ENCODE results near the gene DERL2. TPM values are rescaled to one million over a fixed set of nuclear protein-coding genes. Genes with fewer than 3 reads are reported as not detected.

Gene DERL2
- total and polyA plus RNA-seq, 2 donors (not counting 1 experiment from before 2014, with no cell fraction given), result 34.8 to 74.2 TPM

GRCh38 chr17:5522476-5522875, 36.5 kb upstream of the DERL2 start:
- Histone ChIP-seq H3K4me2 (replicated peaks; ENCODE audit: low read depth, low read length, poor library complexity, severe bottlenecking) (no peak overlapping the region), H3K27me3 (replicated peaks in 1 of 4; ENCODE audit: control extremely low read depth in 1 of 4, control insufficient read depth in 3 of 4, insufficient read depth in 4 of 4, low read length in 3 of 4) (no peaks in the 10 kb centered on the region), H4K20me1 (ENCODE audit: control insufficient read depth, insufficient read depth, low read length, poor library complexity, severe bottlenecking) (no peaks in the 10 kb centered on the region), H3K4me1 (ENCODE audit: control insufficient read depth in 2 of 2, insufficient read depth in 2 of 2, low read length in 2 of 2) (no peaks in the 10 kb centered on the region), H3K4me3 (ENCODE audit: control extremely low read depth in 1 of 5, extremely low read depth in 1 of 5, insufficient read depth in 1 of 5, low read depth in 2 of 5, low read length in 4 of 5) (no peak overlapping the region), H3K36me3 (replicated peaks in 1 of 2; ENCODE audit: control extremely low read depth in 1 of 2, control insufficient read depth in 1 of 2, extremely low read depth in 1 of 2, insufficient read depth in 2 of 2, low read length in 1 of 2) (peaks cover 0 to 55% of the 10 kb centered on the region in 2 experiments), H3K79me2 (ENCODE audit: control insufficient read depth, insufficient read depth, low read length) (no peaks in the 10 kb centered on the region), H3K27ac (ENCODE audit: low read length in 2 of 2) (no peak overlapping the region), H2AFZ (ENCODE audit: insufficient read depth, low read depth, low read length, poor library complexity, severe bottlenecking) (no peak overlapping the region), H3K9ac (ENCODE audit: low read length) (no peak overlapping the region), H3K9me3 (ENCODE audit: control extremely low read depth in 1 of 3, control insufficient read depth in 2 of 3, insufficient read depth in 1 of 3, low read length in 2 of 3) (no peaks in the 10 kb centered on the region)
- ATAC-seq (ENCODE audit: low read depth) (no peak), DNase-seq (no peak)
- Mint-ChIP-seq H3K27ac (no peak overlapping the region), H3K4me1 (no peaks in the 10 kb centered on the region), H3K4me3 (no peak overlapping the region), H3K9me3 (ENCODE audit: insufficient read depth) (no peaks in the 10 kb centered on the region), H3K27me3 (no peaks in the 10 kb centered on the region)
- intact Hi-C loops (cut with micrococcal nuclease), result no loop called here
- CTCF ChIA-PET, result no interaction called here
- WGBS (ENCODE audit: insufficient coverage), result 100% methylated on average over 1 of the region's 1 CpG
- POLR2A ChIA-PET, result interaction anchor here (0.6 kb wide), 1 partner anchor 36 kb away, joined by 6 read pairs; the partner anchor contains the start of gene MIS12
- TF ChIP-seq EZH2 (IDR thresholded peaks at IDR 0.05; ENCODE audit: borderline replicate concordance, insufficient read depth, low read depth, low read length, poor library complexity, severe bottlenecking) (no peak), CTCF (IDR thresholded peaks at IDR 0.05) (no peak)

- no peaks in the 10 kb centered on the region for H3K9me3 Mint-ChIP-seq (ENCODE audit: insufficient read depth)
- Histone ChIP-seq H3K9ac (ENCODE audit: low read length) (no peak overlapping the region), H3K4me2 (replicated peaks; ENCODE audit: low read depth, low read length, poor library complexity, severe bottlenecking) (no peak overlapping the region), H3K27ac (ENCODE audit: low read length in 2 of 2) (no peak overlapping the region), H3K27me3 (replicated peaks in 1 of 4; ENCODE audit: control extremely low read depth in 1 of 4, control insufficient read depth in 3 of 4, insufficient read depth in 4 of 4, low read length in 3 of 4) (no peaks in the 10 kb centered on the region), H2AFZ (ENCODE audit: insufficient read depth, low read depth, low read length, poor library complexity, severe bottlenecking) (no peak overlapping the region), H3K79me2 (ENCODE audit: control insufficient read depth, insufficient read depth, low read length) (no peaks in the 10 kb centered on the region), H3K4me1 (ENCODE audit: control insufficient read depth in 2 of 2, insufficient read depth in 2 of 2, low read length in 2 of 2) (peaks cover 5 to 6% of the 10 kb centered on the region in 2 donors), H4K20me1 (ENCODE audit: control insufficient read depth, insufficient read depth, low read length, poor library complexity, severe bottlenecking) (no peaks in the 10 kb centered on the region), H3K9me3 (ENCODE audit: control extremely low read depth in 1 of 3, control insufficient read depth in 2 of 3, insufficient read depth in 1 of 3, low read length in 2 of 3) (peaks cover 0 to 4% (median 0%) of the 10 kb centered on the region in 3 donors), H3K4me3 (ENCODE audit: control extremely low read depth in 1 of 5, extremely low read depth in 1 of 5, insufficient read depth in 1 of 5, low read depth in 2 of 5, low read length in 4 of 5) (no peak overlapping the region), H3K36me3 (replicated peaks in 1 of 2; ENCODE audit: control extremely low read depth in 1 of 2, control insufficient read depth in 1 of 2, extremely low read depth in 1 of 2, insufficient read depth in 2 of 2, low read length in 1 of 2) (peaks cover 0 to 53% of the 10 kb centered on the region in 2 experiments)
- H3K4me3 Mint-ChIP-seq, result no peak overlapping the region
- peaks cover 16% of the 10 kb centered on the region for H3K4me1 Mint-ChIP-seq
- intact Hi-C loops (cut with micrococcal nuclease), result no loop called here
- CTCF ChIA-PET, result no interaction called here
- DNase-seq (peak; percentile 27), ATAC-seq (ENCODE audit: low read depth) (no peak)
- no peaks in the 10 kb centered on the region for H3K27me3 Mint-ChIP-seq
- no peak for TF ChIP-seq EZH2 (IDR thresholded peaks at IDR 0.05; ENCODE audit: borderline replicate concordance, insufficient read depth, low read depth, low read length, poor library complexity, severe bottlenecking)
- TF ChIP-seq CTCF (IDR thresholded peaks at IDR 0.05), result no peak
- 92% methylated on average over 2 of the region's 5 CpGs for WGBS (ENCODE audit: insufficient coverage)
- no peak overlapping the region for H3K27ac Mint-ChIP-seq
- POLR2A ChIA-PET, result no interaction called here
Observed at GRCh38 chr17:5516060-5516792, 30.2 kb upstream of the DERL2 start.

All from B cell (primary cell).